GM23338 (cell line): ENCODE results near the gene ASPHD1.

Source experiments
- CREB1 ChIP-seq: fragments of 250-450 bp; sonication (Bioruptor Pico); IDR thresholded peaks from 2 replicates; pipeline ENCODE4 v1.5.0; 2020; ENCODE audit warnings: low read depth, mild to moderate bottlenecking, moderate library complexity
- EZH2 ChIP-seq: fragments of 200-600 bp; sonication (generic); IDR thresholded peaks from one replicate; pipeline ENCODE4 v1.8.0; 2017; ENCODE audit warnings: antibody characterized with exemption, mild to moderate bottlenecking, low read depth; ENCODE audit not compliant: unreplicated experiment
- EZH2phosphoT487 ChIP-seq: fragments of 200-600 bp; sonication (generic); IDR thresholded peaks from one replicate; pipeline ENCODE4 v1.8.1; 2018; ENCODE audit warnings: antibody characterized with exemption; ENCODE audit not compliant: unreplicated experiment
- JUNB ChIP-seq: IDR thresholded peaks from one replicate; pipeline ENCODE4 v1.6.1; 2016; ENCODE audit warnings: antibody characterized with exemption; ENCODE audit not compliant: unreplicated experiment
- NANOG ChIP-seq: IDR thresholded peaks from 2 replicates; pipeline ENCODE4 v1.6.1; 2016; ENCODE audit warnings: antibody characterized with exemption, borderline replicate concordance
- POLR2AphosphoS5 ChIP-seq: IDR thresholded peaks from 2 replicates; pipeline ENCODE4 v1.6.1; 2016; ENCODE audit warnings: antibody characterized with exemption, low read depth
- STAT1 ChIP-seq: IDR thresholded peaks from one replicate; pipeline ENCODE4 v1.6.1; 2016; ENCODE audit warnings: antibody characterized with exemption; ENCODE audit not compliant: unreplicated experiment
- ZNF114 ChIP-seq: fragments of 250-450 bp; sonication (Bioruptor Pico); IDR thresholded peaks from 2 replicates; pipeline ENCODE4 v1.5.0; 2020; ENCODE audit warnings: mild to moderate bottlenecking, moderate library complexity
- TF ChIP-seq, protein P1 (sequence below), 2 experiments: fragments of 200-600 bp in 1 of 2; sonication (generic) in 1 of 2; conservative IDR thresholded peaks; 2 replicates each; pipeline versions ENCODE4 v1.5.1 to v1.6.1; 2016 to 2017; ENCODE audit warnings: antibody characterized with exemption in 2 of 2, low read depth in 2 of 2, mild to moderate bottlenecking in 2 of 2, moderate library complexity in 1 of 2
- TF ChIP-seq, protein P2 (sequence below): IDR thresholded peaks from one replicate; pipeline ENCODE4 v1.6.1; 2018; ENCODE audit warnings: antibody characterized with exemption; ENCODE audit not compliant: unreplicated experiment
- TF ChIP-seq, protein P3 (sequence below): IDR thresholded peaks from 2 replicates; pipeline ENCODE4 v1.6.1; 2016; ENCODE audit warnings: antibody characterized with exemption
- TF ChIP-seq, protein P4 (sequence below): fragments of 250-450 bp; sonication (Bioruptor Pico); IDR thresholded peaks from 2 replicates; pipeline ENCODE4 v1.5.0; 2020; ENCODE audit warnings: mild to moderate bottlenecking, moderate library complexity

DNA sequence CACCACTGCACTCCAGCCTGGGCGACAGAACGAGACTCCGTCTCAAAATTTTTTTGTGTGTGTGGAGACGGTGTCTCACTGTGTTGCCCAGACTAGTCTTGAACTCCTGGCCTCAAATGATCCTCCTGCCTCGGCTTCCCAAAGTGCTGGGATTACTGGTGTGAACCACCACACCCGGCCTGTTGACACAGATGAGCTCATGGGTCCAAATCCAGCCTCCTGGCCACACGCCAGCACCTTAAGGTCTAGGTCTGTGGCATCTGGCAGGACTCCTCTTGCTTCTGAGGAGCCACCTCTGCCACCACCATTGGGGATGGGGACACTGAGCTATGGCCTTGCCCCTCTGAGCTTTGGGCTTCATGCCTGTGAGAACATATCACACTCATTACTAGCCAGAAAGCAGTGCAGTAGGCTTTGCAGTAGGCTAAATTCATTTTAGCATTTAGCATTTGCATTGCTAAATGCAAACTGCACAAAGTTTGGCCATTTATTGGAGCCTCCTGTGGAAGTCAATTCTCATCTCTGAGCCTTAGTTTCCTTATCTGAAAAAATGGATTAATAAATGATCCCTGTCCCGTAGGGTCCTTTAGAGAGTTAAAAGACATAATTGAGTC is 31.8 kb upstream of the ASPHD1 start:
- TF ChIP-seq, protein P1, sequence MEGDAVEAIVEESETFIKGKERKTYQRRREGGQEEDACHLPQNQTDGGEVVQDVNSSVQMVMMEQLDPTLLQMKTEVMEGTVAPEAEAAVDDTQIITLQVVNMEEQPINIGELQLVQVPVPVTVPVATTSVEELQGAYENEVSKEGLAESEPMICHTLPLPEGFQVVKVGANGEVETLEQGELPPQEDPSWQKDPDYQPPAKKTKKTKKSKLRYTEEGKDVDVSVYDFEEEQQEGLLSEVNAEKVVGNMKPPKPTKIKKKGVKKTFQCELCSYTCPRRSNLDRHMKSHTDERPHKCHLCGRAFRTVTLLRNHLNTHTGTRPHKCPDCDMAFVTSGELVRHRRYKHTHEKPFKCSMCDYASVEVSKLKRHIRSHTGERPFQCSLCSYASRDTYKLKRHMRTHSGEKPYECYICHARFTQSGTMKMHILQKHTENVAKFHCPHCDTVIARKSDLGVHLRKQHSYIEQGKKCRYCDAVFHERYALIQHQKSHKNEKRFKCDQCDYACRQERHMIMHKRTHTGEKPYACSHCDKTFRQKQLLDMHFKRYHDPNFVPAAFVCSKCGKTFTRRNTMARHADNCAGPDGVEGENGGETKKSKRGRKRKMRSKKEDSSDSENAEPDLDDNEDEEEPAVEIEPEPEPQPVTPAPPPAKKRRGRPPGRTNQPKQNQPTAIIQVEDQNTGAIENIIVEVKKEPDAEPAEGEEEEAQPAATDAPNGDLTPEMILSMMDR (conservative IDR thresholded peaks at IDR 0.05; ENCODE audit: low read depth in 2 of 2): no peak
- TF ChIP-seq EZH2 (no peak), EZH2phosphoT487 (no peak), POLR2AphosphoS5 (no peak), CREB1 (CRISPR knock-in tag) (no peak), JUNB (no peak), ZNF114 (CRISPR knock-in tag) (no peak), NANOG (no peak), STAT1 (no peak)
- TF ChIP-seq, protein P2, sequence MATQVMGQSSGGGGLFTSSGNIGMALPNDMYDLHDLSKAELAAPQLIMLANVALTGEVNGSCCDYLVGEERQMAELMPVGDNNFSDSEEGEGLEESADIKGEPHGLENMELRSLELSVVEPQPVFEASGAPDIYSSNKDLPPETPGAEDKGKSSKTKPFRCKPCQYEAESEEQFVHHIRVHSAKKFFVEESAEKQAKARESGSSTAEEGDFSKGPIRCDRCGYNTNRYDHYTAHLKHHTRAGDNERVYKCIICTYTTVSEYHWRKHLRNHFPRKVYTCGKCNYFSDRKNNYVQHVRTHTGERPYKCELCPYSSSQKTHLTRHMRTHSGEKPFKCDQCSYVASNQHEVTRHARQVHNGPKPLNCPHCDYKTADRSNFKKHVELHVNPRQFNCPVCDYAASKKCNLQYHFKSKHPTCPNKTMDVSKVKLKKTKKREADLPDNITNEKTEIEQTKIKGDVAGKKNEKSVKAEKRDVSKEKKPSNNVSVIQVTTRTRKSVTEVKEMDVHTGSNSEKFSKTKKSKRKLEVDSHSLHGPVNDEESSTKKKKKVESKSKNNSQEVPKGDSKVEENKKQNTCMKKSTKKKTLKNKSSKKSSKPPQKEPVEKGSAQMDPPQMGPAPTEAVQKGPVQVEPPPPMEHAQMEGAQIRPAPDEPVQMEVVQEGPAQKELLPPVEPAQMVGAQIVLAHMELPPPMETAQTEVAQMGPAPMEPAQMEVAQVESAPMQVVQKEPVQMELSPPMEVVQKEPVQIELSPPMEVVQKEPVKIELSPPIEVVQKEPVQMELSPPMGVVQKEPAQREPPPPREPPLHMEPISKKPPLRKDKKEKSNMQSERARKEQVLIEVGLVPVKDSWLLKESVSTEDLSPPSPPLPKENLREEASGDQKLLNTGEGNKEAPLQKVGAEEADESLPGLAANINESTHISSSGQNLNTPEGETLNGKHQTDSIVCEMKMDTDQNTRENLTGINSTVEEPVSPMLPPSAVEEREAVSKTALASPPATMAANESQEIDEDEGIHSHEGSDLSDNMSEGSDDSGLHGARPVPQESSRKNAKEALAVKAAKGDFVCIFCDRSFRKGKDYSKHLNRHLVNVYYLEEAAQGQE: no peak
- TF ChIP-seq, protein P3, sequence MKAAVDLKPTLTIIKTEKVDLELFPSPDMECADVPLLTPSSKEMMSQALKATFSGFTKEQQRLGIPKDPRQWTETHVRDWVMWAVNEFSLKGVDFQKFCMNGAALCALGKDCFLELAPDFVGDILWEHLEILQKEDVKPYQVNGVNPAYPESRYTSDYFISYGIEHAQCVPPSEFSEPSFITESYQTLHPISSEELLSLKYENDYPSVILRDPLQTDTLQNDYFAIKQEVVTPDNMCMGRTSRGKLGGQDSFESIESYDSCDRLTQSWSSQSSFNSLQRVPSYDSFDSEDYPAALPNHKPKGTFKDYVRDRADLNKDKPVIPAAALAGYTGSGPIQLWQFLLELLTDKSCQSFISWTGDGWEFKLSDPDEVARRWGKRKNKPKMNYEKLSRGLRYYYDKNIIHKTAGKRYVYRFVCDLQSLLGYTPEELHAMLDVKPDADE: no peak
- TF ChIP-seq, protein P4, sequence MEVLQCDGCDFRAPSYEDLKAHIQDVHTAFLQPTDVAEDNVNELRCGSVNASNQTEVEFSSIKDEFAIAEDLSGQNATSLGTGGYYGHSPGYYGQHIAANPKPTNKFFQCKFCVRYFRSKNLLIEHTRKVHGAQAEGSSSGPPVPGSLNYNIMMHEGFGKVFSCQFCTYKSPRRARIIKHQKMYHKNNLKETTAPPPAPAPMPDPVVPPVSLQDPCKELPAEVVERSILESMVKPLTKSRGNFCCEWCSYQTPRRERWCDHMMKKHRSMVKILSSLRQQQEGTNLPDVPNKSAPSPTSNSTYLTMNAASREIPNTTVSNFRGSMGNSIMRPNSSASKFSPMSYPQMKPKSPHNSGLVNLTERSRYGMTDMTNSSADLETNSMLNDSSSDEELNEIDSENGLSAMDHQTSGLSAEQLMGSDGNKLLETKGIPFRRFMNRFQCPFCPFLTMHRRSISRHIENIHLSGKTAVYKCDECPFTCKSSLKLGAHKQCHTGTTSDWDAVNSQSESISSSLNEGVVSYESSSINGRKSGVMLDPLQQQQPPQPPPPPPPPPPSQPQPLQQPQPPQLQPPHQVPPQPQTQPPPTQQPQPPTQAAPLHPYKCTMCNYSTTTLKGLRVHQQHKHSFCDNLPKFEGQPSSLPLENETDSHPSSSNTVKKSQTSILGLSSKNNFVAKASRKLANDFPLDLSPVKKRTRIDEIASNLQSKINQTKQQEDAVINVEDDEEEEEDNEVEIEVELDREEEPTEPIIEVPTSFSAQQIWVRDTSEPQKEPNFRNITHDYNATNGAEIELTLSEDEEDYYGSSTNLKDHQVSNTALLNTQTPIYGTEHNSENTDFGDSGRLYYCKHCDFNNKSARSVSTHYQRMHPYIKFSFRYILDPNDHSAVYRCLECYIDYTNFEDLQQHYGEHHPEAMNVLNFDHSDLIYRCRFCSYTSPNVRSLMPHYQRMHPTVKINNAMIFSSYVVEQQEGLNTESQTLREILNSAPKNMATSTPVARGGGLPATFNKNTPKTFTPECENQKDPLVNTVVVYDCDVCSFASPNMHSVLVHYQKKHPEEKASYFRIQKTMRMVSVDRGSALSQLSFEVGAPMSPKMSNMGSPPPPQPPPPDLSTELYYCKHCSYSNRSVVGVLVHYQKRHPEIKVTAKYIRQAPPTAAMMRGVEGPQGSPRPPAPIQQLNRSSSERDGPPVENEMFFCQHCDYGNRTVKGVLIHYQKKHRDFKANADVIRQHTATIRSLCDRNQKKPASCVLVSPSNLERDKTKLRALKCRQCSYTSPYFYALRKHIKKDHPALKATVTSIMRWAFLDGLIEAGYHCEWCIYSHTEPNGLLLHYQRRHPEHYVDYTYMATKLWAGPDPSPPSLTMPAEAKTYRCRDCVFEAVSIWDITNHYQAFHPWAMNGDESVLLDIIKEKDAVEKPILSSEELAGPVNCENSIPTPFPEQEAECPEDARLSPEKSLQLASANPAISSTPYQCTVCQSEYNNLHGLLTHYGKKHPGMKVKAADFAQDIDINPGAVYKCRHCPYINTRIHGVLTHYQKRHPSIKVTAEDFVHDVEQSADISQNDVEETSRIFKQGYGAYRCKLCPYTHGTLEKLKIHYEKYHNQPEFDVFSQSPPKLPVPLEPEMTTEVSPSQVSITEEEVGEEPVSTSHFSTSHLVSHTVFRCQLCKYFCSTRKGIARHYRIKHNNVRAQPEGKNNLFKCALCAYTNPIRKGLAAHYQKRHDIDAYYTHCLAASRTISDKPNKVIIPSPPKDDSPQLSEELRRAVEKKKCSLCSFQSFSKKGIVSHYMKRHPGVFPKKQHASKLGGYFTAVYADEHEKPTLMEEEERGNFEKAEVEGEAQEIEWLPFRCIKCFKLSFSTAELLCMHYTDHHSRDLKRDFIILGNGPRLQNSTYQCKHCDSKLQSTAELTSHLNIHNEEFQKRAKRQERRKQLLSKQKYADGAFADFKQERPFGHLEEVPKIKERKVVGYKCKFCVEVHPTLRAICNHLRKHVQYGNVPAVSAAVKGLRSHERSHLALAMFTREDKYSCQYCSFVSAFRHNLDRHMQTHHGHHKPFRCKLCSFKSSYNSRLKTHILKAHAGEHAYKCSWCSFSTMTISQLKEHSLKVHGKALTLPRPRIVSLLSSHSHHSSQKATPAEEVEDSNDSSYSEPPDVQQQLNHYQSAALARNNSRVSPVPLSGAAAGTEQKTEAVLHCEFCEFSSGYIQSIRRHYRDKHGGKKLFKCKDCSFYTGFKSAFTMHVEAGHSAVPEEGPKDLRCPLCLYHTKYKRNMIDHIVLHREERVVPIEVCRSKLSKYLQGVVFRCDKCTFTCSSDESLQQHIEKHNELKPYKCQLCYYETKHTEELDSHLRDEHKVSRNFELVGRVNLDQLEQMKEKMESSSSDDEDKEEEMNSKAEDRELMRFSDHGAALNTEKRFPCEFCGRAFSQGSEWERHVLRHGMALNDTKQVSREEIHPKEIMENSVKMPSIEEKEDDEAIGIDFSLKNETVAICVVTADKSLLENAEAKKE: no peak
